ENCODE measurements around the gene CHIC2.
A peak's percentile ranks its signal among the peaks of the same experiment; 100 is the strongest.

CHIC2 gene

DNA sequence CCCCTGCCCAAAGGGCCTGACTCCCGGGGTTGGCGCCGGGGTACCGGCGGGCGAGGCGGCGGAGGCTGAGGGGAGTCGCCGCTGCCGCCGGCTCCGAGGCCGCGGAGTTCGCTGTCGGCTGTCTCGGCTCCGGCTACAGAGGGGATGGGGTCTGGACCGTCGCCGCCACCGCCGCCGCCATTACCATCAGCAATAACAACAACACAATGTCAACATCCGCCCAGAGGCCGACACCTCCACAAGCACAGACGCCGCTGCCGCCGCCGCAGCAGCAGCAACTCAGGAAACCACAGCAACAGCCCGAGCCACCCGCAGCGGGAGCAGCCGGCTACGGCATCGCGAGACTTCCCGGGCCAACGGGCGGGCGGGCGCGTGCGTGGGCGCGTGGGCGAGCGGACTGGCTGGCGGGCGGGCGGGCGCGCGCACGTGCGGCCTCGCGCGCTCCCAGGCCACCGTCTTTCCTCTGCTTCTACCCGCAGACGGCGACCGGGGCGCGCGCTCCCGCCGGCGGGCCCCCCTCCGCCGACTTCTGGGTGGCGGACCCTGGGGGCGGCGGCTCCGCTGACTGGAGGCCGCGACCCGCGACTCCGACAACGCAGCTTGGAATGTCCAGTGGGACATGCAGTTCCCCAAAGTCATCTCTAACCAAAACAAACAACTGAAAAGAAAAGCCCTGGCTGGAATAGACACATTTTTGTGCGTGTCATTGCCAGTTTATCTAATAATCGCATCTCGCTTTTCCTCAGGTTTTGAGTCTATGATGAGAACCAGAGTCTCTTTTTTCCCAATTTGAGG lies at the start of gene CHIC2:
Gene CHIC2 (minus strand): TSS at position 289 of the 795 bp plus-strand sequence. CDS start 305 bp downstream, outside the sequence.
- TF ChIP-seq GATA3 (IDR thresholded peaks at IDR 0.05; ENCODE audit: low read depth, low read length) (no peak), GATA2 (IDR thresholded peaks at IDR 0.05; ENCODE audit: low read depth, low read length) (peak; percentile 71)

DNA sequence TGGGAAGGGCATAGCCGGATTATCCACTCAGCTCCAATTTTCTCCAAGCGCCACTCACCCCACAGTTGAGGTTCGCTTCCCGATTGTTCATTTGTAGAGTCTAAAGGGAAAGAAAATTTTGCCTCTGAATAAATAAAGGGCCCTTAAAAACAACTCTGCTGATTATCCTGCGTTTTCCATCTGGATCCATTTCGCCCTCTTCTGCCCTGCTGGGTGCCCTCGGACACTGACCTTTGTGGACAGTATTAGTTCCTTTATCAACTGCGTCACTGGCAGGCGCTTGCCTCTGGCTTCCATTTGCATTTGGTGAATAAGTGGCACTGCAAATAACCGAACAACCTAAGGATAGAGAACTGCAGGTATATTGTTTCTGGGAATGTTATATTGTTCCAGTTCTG lies 45.6 kb upstream of the CHIC2 start:
- TF ChIP-seq GATA3 (IDR thresholded peaks at IDR 0.05; ENCODE audit: low read depth, low read length) (no peak), GATA2 (IDR thresholded peaks at IDR 0.05; ENCODE audit: low read depth, low read length) (no peak)

DNA sequence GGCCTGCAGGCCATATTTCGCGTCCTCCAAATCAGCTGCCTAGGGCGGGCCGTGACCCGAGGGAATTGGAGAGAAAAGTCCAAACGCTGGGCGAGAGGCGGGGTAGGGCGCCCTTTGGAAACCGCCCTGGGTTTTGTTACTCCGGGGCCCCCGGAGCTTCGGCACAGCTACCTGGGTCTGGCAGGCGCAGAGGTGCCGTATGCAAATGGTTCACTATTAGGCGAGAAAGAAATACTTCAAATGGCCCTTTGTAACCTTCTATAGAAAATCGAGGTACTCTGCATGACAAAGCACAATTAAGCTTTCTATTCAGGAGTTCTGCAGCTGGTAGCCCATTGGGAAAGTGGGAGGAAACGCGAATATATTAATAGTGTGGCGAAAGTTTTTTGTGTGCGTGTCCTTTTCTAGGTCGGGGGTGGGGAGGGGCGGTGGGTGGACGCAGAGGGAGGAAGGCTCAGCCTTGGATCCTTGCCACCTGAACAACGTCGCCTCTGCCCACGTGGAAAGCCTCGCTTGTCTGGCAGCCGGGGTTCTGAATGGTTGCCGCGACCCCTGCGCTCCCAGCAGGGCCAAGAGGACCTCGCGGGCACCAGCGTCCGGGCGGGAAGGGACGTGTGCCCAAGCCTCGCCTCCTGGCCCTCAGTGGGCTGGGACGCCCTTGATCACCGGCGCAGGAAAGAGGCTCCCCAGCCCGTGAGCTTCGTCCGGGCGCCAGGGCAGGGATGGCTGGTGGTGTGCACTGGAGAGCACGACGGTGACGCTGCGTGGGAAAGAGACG lies 45.0 kb upstream of the CHIC2 start:
- TF ChIP-seq GATA2 (IDR thresholded peaks at IDR 0.05; ENCODE audit: low read depth, low read length) (no peak), GATA3 (IDR thresholded peaks at IDR 0.05; ENCODE audit: low read depth, low read length) (no peak)

DNA sequence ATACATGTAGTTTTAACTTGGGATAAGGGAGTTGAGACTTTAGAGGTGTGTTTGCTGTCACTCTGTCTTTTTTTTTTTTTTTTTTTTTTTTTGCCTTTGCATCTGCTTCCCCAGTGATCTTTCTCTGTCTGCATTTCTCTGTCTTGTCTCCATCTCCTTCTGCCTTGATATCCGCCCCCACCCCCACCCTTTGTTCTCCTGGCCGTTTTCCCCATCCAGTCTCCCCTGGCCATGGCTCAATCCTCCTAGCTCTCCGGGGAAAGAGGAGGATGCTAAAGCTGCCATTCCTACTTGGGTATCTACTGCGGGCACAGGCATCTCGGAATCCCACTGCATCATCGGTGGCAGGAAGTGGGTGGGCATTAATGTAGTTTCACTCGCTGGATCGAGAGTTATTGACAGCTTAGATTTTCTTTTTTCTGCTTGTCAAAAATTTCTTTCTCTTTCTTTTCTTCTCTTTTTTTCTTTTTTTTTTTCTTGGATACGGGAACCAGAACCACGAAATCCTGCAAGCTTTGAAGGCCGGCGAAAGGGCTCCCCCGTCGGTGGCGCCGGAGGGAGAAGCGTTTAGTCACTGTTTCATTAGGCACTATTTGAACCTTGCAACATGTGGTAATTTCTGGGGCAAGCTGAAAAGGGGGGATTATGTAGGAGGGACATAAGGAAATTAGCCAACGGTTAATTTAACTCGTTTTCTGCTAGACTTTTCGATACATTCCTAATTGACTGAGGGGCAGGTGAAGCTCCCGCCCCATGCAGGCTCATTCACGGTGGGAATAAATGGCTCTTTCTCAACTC lies 43.7 kb upstream of the CHIC2 start:
- no peak for TF ChIP-seq GATA2 (IDR thresholded peaks at IDR 0.05; ENCODE audit: low read depth, low read length)
- TF ChIP-seq GATA3 (IDR thresholded peaks at IDR 0.05; ENCODE audit: low read depth, low read length): no peak

GRCh38 chr4:54104907-54105306 lies 40.5 kb upstream of the CHIC2 start:
- TF ChIP-seq GATA3 (IDR thresholded peaks at IDR 0.05; ENCODE audit: low read depth, low read length) (no peak), GATA2 (IDR thresholded peaks at IDR 0.05; ENCODE audit: low read depth, low read length) (no peak)

DNA sequence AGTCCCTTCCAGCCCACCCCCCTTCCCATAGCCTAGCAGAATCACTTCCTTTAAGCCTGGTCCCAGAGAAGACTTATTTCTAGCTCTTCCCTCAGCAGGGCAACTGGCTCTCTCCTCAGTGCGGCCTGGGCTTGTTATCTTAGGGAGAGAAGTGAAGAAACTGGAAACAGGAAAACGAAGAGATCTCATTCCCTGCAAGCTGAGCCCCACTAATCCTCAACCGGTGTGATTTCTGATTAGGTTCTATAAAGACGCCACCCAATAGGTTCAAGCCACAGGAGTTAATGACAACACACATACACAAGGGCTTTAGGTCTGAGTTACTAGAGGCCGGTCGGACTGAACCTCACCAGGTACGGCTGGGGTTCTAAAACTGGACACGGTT lies 38.8 kb upstream of the CHIC2 start:
- no peak for TF ChIP-seq GATA3 (IDR thresholded peaks at IDR 0.05; ENCODE audit: low read depth, low read length)
- no peak for TF ChIP-seq GATA2 (IDR thresholded peaks at IDR 0.05; ENCODE audit: low read depth, low read length)

DNA sequence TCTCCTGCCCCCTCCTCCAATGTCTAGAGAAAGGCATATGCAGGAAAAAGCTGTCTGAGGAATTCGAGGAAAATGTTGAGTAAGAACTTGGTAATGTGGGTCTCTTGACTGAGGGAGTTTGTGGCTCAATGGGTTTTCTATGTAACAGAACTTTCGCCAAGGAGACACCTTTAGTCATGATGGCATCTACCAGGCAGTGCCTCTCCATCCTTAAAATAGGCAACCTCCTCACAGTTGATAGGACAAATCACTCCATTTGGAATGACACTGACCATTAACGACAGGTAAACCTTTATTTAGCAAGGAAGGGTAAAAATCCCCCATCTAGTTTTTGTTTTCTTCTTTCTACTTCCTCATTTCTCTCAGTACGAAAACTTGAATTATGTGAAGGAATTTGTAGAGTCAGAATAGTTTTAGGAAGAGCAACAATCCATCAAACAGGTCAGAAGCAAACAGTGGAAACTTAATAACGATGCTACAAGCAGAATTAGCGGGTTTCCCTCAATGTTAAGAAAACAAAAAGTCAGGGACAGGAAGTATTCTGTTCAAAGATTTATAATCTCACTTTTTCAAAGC lies 38.2 kb upstream of the CHIC2 start:
- no peak for TF ChIP-seq GATA2 (IDR thresholded peaks at IDR 0.05; ENCODE audit: low read depth, low read length)
- TF ChIP-seq GATA3 (IDR thresholded peaks at IDR 0.05; ENCODE audit: low read depth, low read length): no peak

- TF ChIP-seq GATA2 (IDR thresholded peaks at IDR 0.05; ENCODE audit: low read depth, low read length): no peak
Observed at GRCh38 chr4:54101190-54102041, 37.0 kb upstream of the CHIC2 start.

- no peak for TF ChIP-seq GATA3 (IDR thresholded peaks at IDR 0.05; ENCODE audit: low read depth, low read length)
- no peak for TF ChIP-seq GATA2 (IDR thresholded peaks at IDR 0.05; ENCODE audit: low read depth, low read length)
Observed at GRCh38 chr4:54100595-54101189, 36.3 kb upstream of the CHIC2 start.

GRCh38 chr4:54099748-54100574 lies 35.6 kb upstream of the CHIC2 start, which contains the start of gene GSX2:
GSX2 (plus strand) TSS chr4:54100163; CDS start chr4:54100345, 182 bp downstream.
- no peak for TF ChIP-seq GATA3 (IDR thresholded peaks at IDR 0.05; ENCODE audit: low read depth, low read length)
- no peak for TF ChIP-seq GATA2 (IDR thresholded peaks at IDR 0.05; ENCODE audit: low read depth, low read length)

- no peak for TF ChIP-seq GATA3 (IDR thresholded peaks at IDR 0.05; ENCODE audit: low read depth, low read length)
- no peak for TF ChIP-seq GATA2 (IDR thresholded peaks at IDR 0.05; ENCODE audit: low read depth, low read length)
Observed at GRCh38 chr4:54099287-54099747, 34.9 kb upstream of the CHIC2 start.

GRCh38 chr4:54098375-54098774 lies 34.0 kb upstream of the CHIC2 start:
- TF ChIP-seq GATA3 (IDR thresholded peaks at IDR 0.05; ENCODE audit: low read depth, low read length) (no peak), GATA2 (IDR thresholded peaks at IDR 0.05; ENCODE audit: low read depth, low read length) (no peak)

Measured in SH-SY5Y (cell line).